Chondrocyte (in vitro differentiated cells): ENCODE results near the gene OR2H1. TPM values are rescaled to one million over a fixed set of nuclear protein-coding genes. Genes with fewer than 3 reads are reported as not detected.

Experiments used
- DNase-seq: peaks from one replicate; pipeline ENCODE4 v3.0.0; 2021; ENCODE audit warnings: mixed read lengths, low spot score
- H3K27ac Mint-ChIP-seq: one replicate; pipeline ENCODE4 v1.8.0; 2021; ENCODE audit warnings: mild to moderate bottlenecking, moderate library complexity, mixed read lengths; ENCODE audit not compliant: unreplicated experiment
- H3K27me3 Mint-ChIP-seq: 2 replicates; pipeline ENCODE4 v1.8.0; 2021; ENCODE audit warnings: low read depth, mixed read lengths
- H3K36me3 Mint-ChIP-seq: 2 replicates; pipeline ENCODE4 v1.8.0; 2021; ENCODE audit warnings: low read depth, mixed read lengths
- H3K4me1 Mint-ChIP-seq: 2 replicates; pipeline ENCODE4 v1.8.0; 2021; ENCODE audit warnings: low read depth, mild to moderate bottlenecking, mixed read lengths
- H3K4me3 Mint-ChIP-seq: one replicate; pipeline ENCODE4 v1.8.0; 2021; ENCODE audit warnings: mild to moderate bottlenecking, moderate library complexity, mixed read lengths; ENCODE audit not compliant: unreplicated experiment
- H3K9me3 Mint-ChIP-seq: 2 replicates; pipeline ENCODE4 v1.8.0; 2021; ENCODE audit warnings: low read depth, mixed read lengths
- long read RNA-seq: library from polyadenylated mRNA; stranded (forward); transcript quantifications from one replicate; pipeline ENCODE4 v2.0.0, GENCODE V29; 2021
- total RNA-seq: library from RNA; stranded (reverse); gene quantifications from 3 replicates; pipeline ENCODE4 v1.2.1, GENCODE V29; 2021
- TF ChIP-seq, protein P1 (sequence below): fragments of 200-600 bp; sonication (generic); IDR thresholded peaks from 2 replicates; pipeline ENCODE4 v1.5.0; 2021; ENCODE audit warnings: antibody characterized with exemption, mild to moderate bottlenecking, moderate library complexity

OR2H1 gene
- total RNA-seq, result not detected in 3 replicates
- long read RNA-seq, result 0 reads

DNA sequence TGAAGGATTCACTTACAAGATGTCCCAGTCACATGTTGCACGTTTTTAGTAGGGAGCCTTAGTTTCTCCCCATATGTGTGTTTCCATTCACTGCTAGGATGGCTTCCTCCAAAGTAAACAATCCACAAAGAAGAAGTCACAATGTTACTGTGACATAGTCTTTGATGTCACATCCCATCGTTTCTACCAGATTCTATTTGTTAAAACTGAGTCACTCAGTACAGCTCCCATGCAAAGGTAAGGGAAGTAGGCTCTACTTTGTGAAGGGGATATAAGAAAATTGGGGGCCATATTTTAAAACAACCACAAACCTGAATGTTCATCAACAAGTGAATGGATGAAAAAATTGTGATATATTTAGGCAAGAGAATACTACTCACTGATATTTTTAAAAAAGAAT, at the start of gene OR2H1, which contains the start of gene OR11A1:
OR2H1 (plus strand) TSS at position 185 of the 400 bp plus-strand sequence. CDS start 4,615 bp downstream, outside the sequence.
OR11A1 (minus strand) TSS at position 101 of the 400 bp plus-strand sequence. CDS start 29,430 bp downstream, outside the sequence.
- Mint-ChIP-seq H3K36me3 (no peaks in the 10 kb centered on the region), H3K4me3 (no peak within 1 kb of the TSS), H3K27ac (no peak within 1 kb of the TSS), H3K4me1 (no peaks in the 10 kb centered on the region), H3K27me3 (peaks cover 5% of the 10 kb centered on the region), H3K9me3 (no peaks in the 10 kb centered on the region)
- no peak for DNase-seq
- TF ChIP-seq, protein P1, sequence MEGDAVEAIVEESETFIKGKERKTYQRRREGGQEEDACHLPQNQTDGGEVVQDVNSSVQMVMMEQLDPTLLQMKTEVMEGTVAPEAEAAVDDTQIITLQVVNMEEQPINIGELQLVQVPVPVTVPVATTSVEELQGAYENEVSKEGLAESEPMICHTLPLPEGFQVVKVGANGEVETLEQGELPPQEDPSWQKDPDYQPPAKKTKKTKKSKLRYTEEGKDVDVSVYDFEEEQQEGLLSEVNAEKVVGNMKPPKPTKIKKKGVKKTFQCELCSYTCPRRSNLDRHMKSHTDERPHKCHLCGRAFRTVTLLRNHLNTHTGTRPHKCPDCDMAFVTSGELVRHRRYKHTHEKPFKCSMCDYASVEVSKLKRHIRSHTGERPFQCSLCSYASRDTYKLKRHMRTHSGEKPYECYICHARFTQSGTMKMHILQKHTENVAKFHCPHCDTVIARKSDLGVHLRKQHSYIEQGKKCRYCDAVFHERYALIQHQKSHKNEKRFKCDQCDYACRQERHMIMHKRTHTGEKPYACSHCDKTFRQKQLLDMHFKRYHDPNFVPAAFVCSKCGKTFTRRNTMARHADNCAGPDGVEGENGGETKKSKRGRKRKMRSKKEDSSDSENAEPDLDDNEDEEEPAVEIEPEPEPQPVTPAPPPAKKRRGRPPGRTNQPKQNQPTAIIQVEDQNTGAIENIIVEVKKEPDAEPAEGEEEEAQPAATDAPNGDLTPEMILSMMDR, result no peak

DNA sequence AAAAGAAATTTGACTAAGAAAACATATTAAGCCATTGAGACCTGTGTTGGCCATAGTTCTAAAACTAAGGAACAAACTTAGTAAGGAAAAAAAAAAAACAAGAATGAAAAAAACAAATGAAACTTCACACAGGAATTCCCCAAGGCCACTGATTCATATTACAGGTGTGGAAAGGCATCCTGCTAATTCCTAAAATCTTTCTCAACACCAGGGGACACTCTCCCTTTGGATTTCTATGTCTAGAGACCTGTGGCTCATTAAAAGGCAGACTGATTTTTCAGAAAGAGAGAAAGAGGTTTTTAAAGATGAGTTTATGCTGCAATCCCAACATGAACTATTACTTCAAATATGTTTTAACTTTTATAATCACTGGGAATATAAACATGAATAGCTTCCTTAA, 42.4 kb upstream of the OR2H1 start, which contains the start of gene OR12D1:
OR12D1 (plus strand) TSS at position 341 of the 400 bp plus-strand sequence.
- H3K9me3 Mint-ChIP-seq, result peaks cover 26% of the 10 kb centered on the region
- H3K4me3 Mint-ChIP-seq, result no peak within 1 kb of the TSS
- peaks cover 5% of the 10 kb centered on the region for H3K27me3 Mint-ChIP-seq
- H3K4me1 Mint-ChIP-seq, result peaks cover 18% of the 10 kb centered on the region
- H3K36me3 Mint-ChIP-seq, result peaks cover 2% of the 10 kb centered on the region
- H3K27ac Mint-ChIP-seq, result no peak within 1 kb of the TSS
- TF ChIP-seq, protein P1, result peak; percentile 69
- DNase-seq, result no peak

GRCh38 chr6:29419516-29419915, 37.4 kb upstream of the OR2H1 start:
- H3K4me3 Mint-ChIP-seq, result peak overlapping the region; percentile 20
- peaks cover 31% of the 10 kb centered on the region for H3K4me1 Mint-ChIP-seq

GRCh38 chr6:29424168-29424567, 32.8 kb upstream of the OR2H1 start:
- no peak overlapping the region for H3K4me3 Mint-ChIP-seq
- TF ChIP-seq, protein P1, result no peak
- peaks cover 26% of the 10 kb centered on the region for H3K4me1 Mint-ChIP-seq

More at GRCh38 chr6:29419516-29419915, 37.4 kb upstream of the OR2H1 start:
- peaks cover 3% of the 10 kb centered on the region for H3K9me3 Mint-ChIP-seq
- no peak for DNase-seq
- TF ChIP-seq, protein P1, result no peak
- H3K27ac Mint-ChIP-seq, result peak overlapping the region; percentile 93
- no peaks in the 10 kb centered on the region for H3K36me3 Mint-ChIP-seq
- peaks cover 3% of the 10 kb centered on the region for H3K27me3 Mint-ChIP-seq

DNA sequence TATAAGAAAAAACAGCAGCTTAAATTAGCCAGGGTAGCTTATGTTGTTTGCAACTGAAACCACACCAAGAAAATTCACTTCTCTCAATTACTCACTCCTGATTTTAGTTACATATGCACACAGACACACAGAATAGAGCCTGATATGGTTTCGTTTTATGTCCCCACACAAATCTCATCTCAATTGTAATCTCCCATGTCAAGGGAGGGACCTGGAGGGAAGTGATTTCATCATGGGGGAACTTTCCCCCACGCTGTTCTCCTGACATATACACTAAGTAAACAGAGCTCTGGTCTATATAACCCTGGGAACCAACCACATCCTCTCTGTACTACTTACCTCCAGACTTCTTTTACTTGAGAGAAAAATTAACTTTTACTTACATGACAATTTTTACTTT, 32.4 kb upstream of the OR2H1 start:
- no peaks in the 10 kb centered on the region for H3K36me3 Mint-ChIP-seq
- peak overlapping the region; percentile 25 for H3K27ac Mint-ChIP-seq
- no peak for DNase-seq
- H3K9me3 Mint-ChIP-seq, result peaks cover 11% of the 10 kb centered on the region
- TF ChIP-seq, protein P1, result no peak
- peaks cover 3% of the 10 kb centered on the region for H3K27me3 Mint-ChIP-seq
- H3K4me3 Mint-ChIP-seq, result no peak overlapping the region
- peaks cover 21% of the 10 kb centered on the region for H3K4me1 Mint-ChIP-seq

More at GRCh38 chr6:29424168-29424567, 32.8 kb upstream of the OR2H1 start:
- Mint-ChIP-seq H3K9me3 (peaks cover 11% of the 10 kb centered on the region), H3K36me3 (no peaks in the 10 kb centered on the region), H3K27me3 (no peaks in the 10 kb centered on the region), H3K27ac (peak overlapping the region; percentile 25)
- no peak for DNase-seq
